Fibroblast of the aortic adventitia (primary cell): ENCODE measurements around the gene WHRN. TPM values are rescaled to one million over a fixed set of nuclear protein-coding genes. Genes with fewer than 3 reads are reported as not detected.

Experiments
- DNase-seq: peaks from one replicate; pipeline ENCODE4 v3.0.0-alpha.2; 2010; ENCODE audit warnings: low read depth
- H3K4me3 ChIP-seq: 2 replicates; pipeline ENCODE4 v1.5.1; 2011; ENCODE audit warnings: low read depth, mild to moderate bottlenecking, control low read depth, low read length, moderate library complexity
- total RNA-seq: library from RNA; depleted of rRNA; stranded (reverse); fragments of >200 nt; gene quantifications from 2 replicates; pipeline ENCODE4 v1.2.3, GENCODE V29; 2012; ENCODE audit warnings: low replicate concordance
- TF ChIP-seq, protein P1 (sequence below): IDR thresholded peaks from 2 replicates; pipeline ENCODE4 v1.5.1; 2011; ENCODE audit warnings: mild to moderate bottlenecking, low read length, control low read depth, inconsistent platforms; ENCODE audit not compliant: insufficient read depth

Gene WHRN
- total RNA-seq, 1 donor: 2.1 TPM

DNA sequence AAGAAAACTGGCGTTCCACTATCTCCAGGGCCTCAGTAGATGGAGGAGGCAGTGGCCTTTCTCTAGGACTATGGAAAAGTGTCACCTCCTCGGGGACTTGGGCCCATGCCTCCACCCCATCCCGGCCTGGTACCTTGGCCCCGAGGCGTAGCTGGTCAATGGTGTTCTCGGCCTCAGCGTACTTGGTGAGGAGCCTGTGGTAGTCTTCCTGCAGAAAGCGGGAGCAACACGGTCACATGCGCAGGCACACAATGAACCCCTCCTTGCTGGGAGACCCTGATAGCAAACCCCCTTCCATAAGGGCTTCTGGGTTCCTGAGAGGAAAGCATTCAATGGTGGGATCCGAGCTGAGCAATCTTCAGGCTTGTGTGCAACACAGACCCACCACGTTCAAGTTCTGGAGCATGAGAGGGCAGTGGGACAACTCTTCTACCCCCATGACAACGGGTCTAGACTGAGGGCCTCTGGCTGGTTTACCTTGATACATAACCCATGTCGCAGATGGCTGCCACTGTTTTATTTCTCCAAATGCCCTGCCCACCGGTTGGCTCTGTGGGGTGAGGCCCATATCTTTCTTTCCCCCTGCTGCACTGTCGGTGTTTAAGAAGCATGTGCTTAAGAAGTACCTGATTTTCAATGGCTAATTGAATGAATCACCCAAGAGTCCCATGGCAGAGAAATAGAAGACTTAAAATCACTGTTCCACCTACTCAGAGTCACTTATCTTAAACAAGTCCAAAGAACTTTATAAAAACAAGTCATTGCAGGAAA, 131.1 kb downstream of the WHRN start:
- TF ChIP-seq, protein P1, sequence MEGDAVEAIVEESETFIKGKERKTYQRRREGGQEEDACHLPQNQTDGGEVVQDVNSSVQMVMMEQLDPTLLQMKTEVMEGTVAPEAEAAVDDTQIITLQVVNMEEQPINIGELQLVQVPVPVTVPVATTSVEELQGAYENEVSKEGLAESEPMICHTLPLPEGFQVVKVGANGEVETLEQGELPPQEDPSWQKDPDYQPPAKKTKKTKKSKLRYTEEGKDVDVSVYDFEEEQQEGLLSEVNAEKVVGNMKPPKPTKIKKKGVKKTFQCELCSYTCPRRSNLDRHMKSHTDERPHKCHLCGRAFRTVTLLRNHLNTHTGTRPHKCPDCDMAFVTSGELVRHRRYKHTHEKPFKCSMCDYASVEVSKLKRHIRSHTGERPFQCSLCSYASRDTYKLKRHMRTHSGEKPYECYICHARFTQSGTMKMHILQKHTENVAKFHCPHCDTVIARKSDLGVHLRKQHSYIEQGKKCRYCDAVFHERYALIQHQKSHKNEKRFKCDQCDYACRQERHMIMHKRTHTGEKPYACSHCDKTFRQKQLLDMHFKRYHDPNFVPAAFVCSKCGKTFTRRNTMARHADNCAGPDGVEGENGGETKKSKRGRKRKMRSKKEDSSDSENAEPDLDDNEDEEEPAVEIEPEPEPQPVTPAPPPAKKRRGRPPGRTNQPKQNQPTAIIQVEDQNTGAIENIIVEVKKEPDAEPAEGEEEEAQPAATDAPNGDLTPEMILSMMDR: no peak
- no peak for DNase-seq

GRCh38 chr9:114372921-114373448, 132.3 kb downstream of the WHRN start:
- no peak overlapping the region for H3K4me3 ChIP-seq
- no peak for DNase-seq
- TF ChIP-seq, protein P1: no peak

More for the DNA sequence above, 131.1 kb downstream of the WHRN start:
- no peak overlapping the region for H3K4me3 ChIP-seq

DNA sequence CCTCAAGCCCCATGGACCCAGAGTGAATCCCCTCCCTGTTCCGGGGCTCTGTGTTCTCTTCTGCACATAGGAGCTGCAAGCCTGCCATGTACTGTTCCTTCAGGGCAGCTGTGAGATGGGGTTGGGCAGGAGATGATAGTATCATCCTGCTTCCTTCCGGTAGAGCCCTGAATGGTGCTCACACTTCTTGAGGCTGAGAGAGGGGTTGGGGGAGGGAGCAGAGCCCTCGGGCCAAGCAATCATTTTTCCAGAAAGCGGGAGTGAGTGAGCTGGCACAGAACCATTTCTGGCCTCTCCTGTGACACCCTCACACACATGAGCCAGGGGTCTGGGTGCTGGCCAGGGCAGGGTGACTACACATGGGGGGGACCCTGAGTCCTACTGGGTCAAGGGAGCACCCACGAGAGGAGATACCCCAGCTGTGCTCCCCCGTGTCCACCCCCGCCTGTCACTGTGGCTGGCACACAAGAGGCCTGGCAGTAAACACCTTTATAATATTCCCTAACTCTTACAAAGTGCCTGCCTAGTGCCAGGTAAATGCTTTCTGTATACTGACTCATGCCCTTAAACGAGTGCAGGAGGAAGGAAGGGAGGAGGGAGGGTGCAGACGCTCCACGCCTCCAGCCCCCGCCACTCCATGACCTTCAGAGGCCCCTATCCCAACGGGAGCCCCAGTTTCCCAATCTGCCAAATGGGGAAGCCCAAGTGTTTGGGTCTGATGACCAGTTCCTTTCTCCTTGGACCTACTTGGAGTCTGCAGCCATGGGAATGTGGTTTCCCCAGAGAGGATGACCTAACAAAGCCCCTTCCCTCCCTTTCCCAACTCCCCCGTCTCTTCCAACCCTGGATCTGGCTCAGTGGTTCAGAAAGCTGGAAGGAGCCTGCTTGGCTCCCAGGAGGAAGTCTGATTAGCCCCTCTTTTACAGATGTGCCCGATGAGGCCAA, 133.0 kb downstream of the WHRN start:
- no peak for DNase-seq
- H3K4me3 ChIP-seq: no peak overlapping the region
- TF ChIP-seq, protein P1: no peak

GRCh38 chr9:114371343-114371944, 133.8 kb downstream of the WHRN start:
- no peak for DNase-seq
- TF ChIP-seq, protein P1: no peak
- H3K4me3 ChIP-seq: no peak overlapping the region

GRCh38 chr9:114370968-114371320, 134.3 kb downstream of the WHRN start:
- DNase-seq: no peak
- TF ChIP-seq, protein P1: no peak
- no peak overlapping the region for H3K4me3 ChIP-seq

- TF ChIP-seq, protein P1: no peak
- no peak overlapping the region for H3K4me3 ChIP-seq
- no peak for DNase-seq
Observed at GRCh38 chr9:114370251-114370967, 134.9 kb downstream of the WHRN start.
